Endothelial cell of umbilical vein (primary cell): ENCODE measurements around the gene PRLR. TPM values are rescaled to one million over a fixed set of nuclear protein-coding genes. Genes with fewer than 3 reads are reported as not detected.

Source experiments
- BruUV-seq: library from RNA; stranded (reverse); fragments of 400-500 nt; replicated peaks from 2 replicates; lab custom pipeline; 2021; lab: Mats Ljungman, UMichigan
- CTCF ChIA-PET: fragments of 300-600, 350-600 bp; sonication (Branson Sonifier 250); formaldehyde crosslinking; loops from one replicate; lab custom pipeline; 2021; ENCODE audit warnings: antibody characterized with exemption, inconsistent platforms; lab: Charles Lee
- POLR2A ChIA-PET: fragments of 300-600, 350-600 bp; sonication (Branson Sonifier 250); formaldehyde crosslinking; loops from one replicate; lab custom pipeline; 2021; ENCODE audit warnings: antibody characterized with exemption, inconsistent platforms; lab: Charles Lee
- DNase-seq: peaks from one replicate; pipeline ENCODE4 v3.0.0-alpha.2; 2011; ENCODE audit warnings: low read depth, low spot score
- FAIRE-seq: peaks from 2 replicates; lab custom pipeline; 2011; peaks lifted over from hg19 to GRCh38; lab: Jason Lieb, UNC
- H2AFZ ChIP-seq: 2 replicates; pipeline ENCODE4 v1.6.0; 2012; ENCODE audit warnings: low read depth, low read length, control low read depth, inconsistent platforms
- H3K27ac ChIP-seq: 2 replicates; pipeline ENCODE4 v1.5.1; 2011; ENCODE audit warnings: low read depth, mild to moderate bottlenecking, control low read depth, low read length, moderate library complexity; ENCODE audit not compliant: insufficient read depth
- H3K27me3 ChIP-seq, 2 experiments: 2 replicates each; pipeline versions ENCODE4 v1.6.0 to v1.6.1; 2011; ENCODE audit warnings: low read length in 2 of 2, mixed read lengths in 1 of 2; ENCODE audit not compliant: control insufficient read depth in 2 of 2, insufficient read depth in 2 of 2
- H3K36me3 ChIP-seq, 2 experiments: 2 replicates in 1 of 2; 3 replicates in 1 of 2; pipeline ENCODE4 v1.5.1; 2011; ENCODE audit warnings: low read length in 2 of 2, mild to moderate bottlenecking in 1 of 2, moderate library complexity in 1 of 2; ENCODE audit not compliant: control insufficient read depth in 2 of 2, insufficient read depth in 2 of 2; ENCODE audit errors: extremely low read depth in 1 of 2
- H3K4me1 ChIP-seq: 3 replicates; pipeline ENCODE4 v1.5.1; 2011; ENCODE audit warnings: mild to moderate bottlenecking, low read length; ENCODE audit not compliant: control insufficient read depth, insufficient read depth; ENCODE audit errors: extremely low read depth
- H3K4me2 ChIP-seq: 2 replicates; pipeline ENCODE4 v1.6.1; 2011; ENCODE audit warnings: low read length, control low read depth, mixed read lengths; ENCODE audit not compliant: insufficient read depth
- H3K4me3 ChIP-seq, 3 experiments: fragments of 200-600 bp in 1 of 3; sonication (generic), shearing (Covaris generic) in 1 of 3; replicated peaks in 1 of 3; 2 replicates each; pipeline ENCODE4 v1.5.1; 2011 to 2016; ENCODE audit warnings: control low read depth in 3 of 3, low read length in 3 of 3, mild to moderate bottlenecking in 2 of 3, inconsistent platforms in 1 of 3, low read depth in 1 of 3, moderate library complexity in 1 of 3; ENCODE audit not compliant: insufficient read depth in 1 of 3
- H3K79me2 ChIP-seq: 2 replicates; pipeline ENCODE4 v1.6.0; 2012; ENCODE audit warnings: low read length, inconsistent platforms; ENCODE audit not compliant: control insufficient read depth, insufficient read depth
- H3K9ac ChIP-seq: replicated peaks from 2 replicates; pipeline ENCODE3; 2011; ENCODE audit warnings: low read length, control low read depth; ENCODE audit not compliant: insufficient read depth; ENCODE audit errors: extremely low read depth
- H3K9me1 ChIP-seq: replicated peaks from 3 replicates; pipeline ENCODE4 v1.6.0; 2011; ENCODE audit warnings: mild to moderate bottlenecking, low read length; ENCODE audit not compliant: control insufficient read depth, insufficient read depth; ENCODE audit errors: extremely low read depth
- H3K9me3 ChIP-seq: replicated peaks from 2 replicates; pipeline ENCODE4 v1.5.1; 2012; ENCODE audit warnings: low read length, inconsistent platforms; ENCODE audit not compliant: control insufficient read depth, insufficient read depth
- H4K20me1 ChIP-seq: replicated peaks from 2 replicates; pipeline ENCODE3; 2011; ENCODE audit warnings: mild to moderate bottlenecking, low read length; ENCODE audit not compliant: control insufficient read depth, insufficient read depth; ENCODE audit errors: extremely low read depth
- EZH2 ChIP-seq: IDR thresholded peaks from 2 replicates; pipeline ENCODE4 v1.6.1; 2012; ENCODE audit warnings: borderline replicate concordance, low read depth, mild to moderate bottlenecking, moderate library complexity, low read length, inconsistent platforms; ENCODE audit not compliant: severe bottlenecking
- FOS ChIP-seq: IDR thresholded peaks from 2 replicates; pipeline ENCODE4 v1.6.1; 2011; ENCODE audit warnings: mild to moderate bottlenecking, low read length, moderate library complexity, borderline replicate concordance; ENCODE audit not compliant: insufficient read depth
- GATA2 ChIP-seq: IDR thresholded peaks from 2 replicates; pipeline ENCODE4 v1.7.0; 2011; ENCODE audit warnings: low read depth, mild to moderate bottlenecking, moderate library complexity, mixed read lengths, low read length; ENCODE audit not compliant: insufficient read length, insufficient read depth
- JUN ChIP-seq: IDR thresholded peaks from 2 replicates; pipeline ENCODE4 v1.6.1; 2011; ENCODE audit warnings: borderline replicate concordance, low read depth; ENCODE audit not compliant: insufficient read length, insufficient read depth
- MYC ChIP-seq: IDR thresholded peaks from one replicate; pipeline ENCODE4 v1.6.1; 2011; ENCODE audit warnings: mild to moderate bottlenecking, low read depth, low read length
- POLR2A ChIP-seq: IDR thresholded peaks from 2 replicates; pipeline ENCODE4 v1.6.1; 2012; ENCODE audit warnings: low read depth, mild to moderate bottlenecking, control low read depth, low read length
- POLR2AphosphoS5 ChIP-seq: IDR thresholded peaks from 2 replicates; pipeline ENCODE4 v1.6.1; 2012; ENCODE audit warnings: low read depth, mild to moderate bottlenecking, control low read depth, low read length, moderate library complexity; ENCODE audit not compliant: insufficient read depth
- dilution Hi-C: fragments of 300-500 bp; cut with MboI; formaldehyde crosslinking; loops from one replicate; pipeline ENCODE4 v1.15.0; 2019; ENCODE audit warnings: low sequenced_read_pairs; ENCODE audit not compliant: extremely low pct_ligation_motif_present
- intact Hi-C: fragments of 100-400 bp; cut with micrococcal nuclease; formaldehyde crosslinking; loops from one replicate; pipeline ENCODE4 v1.10.0; 2022
- polyA plus RNA-seq, 4 experiments: library from polyadenylated mRNA; depleted of rRNA in 3 of 4; stranded (reverse) in 3 of 4; unstranded in 1 of 4; fragments of >200 nt; gene quantifications; 2 replicates each; pipeline versions ENCODE4 v1.2.1 to v1.2.3, GENCODE V29; 2011 to 2012; ENCODE audit warnings: missing spikeins in 1 of 4
- total RNA-seq: library from RNA; stranded (reverse); gene quantifications from 2 replicates; pipeline ENCODE4 v1.2.3, GENCODE V29; 2021
- TF ChIP-seq, protein P1 (sequence below): IDR thresholded peaks from 2 replicates; pipeline ENCODE4 v1.6.1; 2011; ENCODE audit not compliant: insufficient read depth, insufficient read length
- TF ChIP-seq, protein P2 (sequence below), 2 donors: IDR thresholded peaks; 1 replicate in 1 of 2; 2 replicates in 1 of 2; pipeline ENCODE4 v1.5.1; 2011; ENCODE audit warnings: low read length in 2 of 2, mild to moderate bottlenecking in 2 of 2, moderate library complexity in 2 of 2, control low read depth in 1 of 2, inconsistent platforms in 1 of 2, low read depth in 1 of 2; ENCODE audit not compliant: insufficient read depth in 1 of 2; ENCODE audit errors: extremely low read depth in 1 of 2

PRLR gene
- total and polyA plus RNA-seq, 2 donors (not counting 3 experiments of a cell fraction or from before 2014, with no cell fraction given) = not detected

DNA sequence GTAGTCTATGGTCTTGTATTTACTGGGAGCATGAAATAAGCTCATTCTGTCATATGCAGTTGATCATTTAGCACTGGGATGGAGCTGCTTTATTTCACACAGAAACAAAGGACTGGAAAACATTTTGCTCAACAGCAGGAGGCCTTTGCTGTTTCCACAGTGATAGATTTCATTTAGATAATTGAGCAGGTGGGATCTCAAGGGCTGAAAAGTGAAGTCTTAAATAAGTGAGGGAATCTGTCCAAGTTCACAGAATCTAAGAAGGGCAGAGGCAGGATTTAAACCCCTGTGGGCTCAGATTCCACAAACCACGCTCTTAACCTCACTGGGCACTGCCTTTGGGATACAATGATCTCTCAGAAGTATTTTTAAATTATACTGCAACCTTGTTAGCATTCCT, 47.8 kb downstream of the PRLR start:
- Histone ChIP-seq H3K9me1 (no peaks in the 10 kb centered on the region), H3K4me1 (no peaks in the 10 kb centered on the region), H4K20me1 (no peaks in the 10 kb centered on the region), H3K4me2 (no peak overlapping the region), H3K9ac (no peak overlapping the region), H2AFZ (no peak overlapping the region), H3K27ac (no peak overlapping the region), H3K9me3 (no peaks in the 10 kb centered on the region), H3K27me3 (no peaks in the 10 kb centered on the region), H3K36me3 (no peaks in the 10 kb centered on the region), H3K79me2 (no peaks in the 10 kb centered on the region), H3K4me3 (no peak overlapping the region)
- no peak for TF ChIP-seq JUN
- TF ChIP-seq POLR2A = no peak
- no peak for TF ChIP-seq POLR2AphosphoS5
- TF ChIP-seq FOS = no peak
- TF ChIP-seq, protein P1, sequence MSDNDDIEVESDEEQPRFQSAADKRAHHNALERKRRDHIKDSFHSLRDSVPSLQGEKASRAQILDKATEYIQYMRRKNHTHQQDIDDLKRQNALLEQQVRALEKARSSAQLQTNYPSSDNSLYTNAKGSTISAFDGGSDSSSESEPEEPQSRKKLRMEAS = no peak
- TF ChIP-seq GATA2 = no peak
- TF ChIP-seq MYC = no peak
- TF ChIP-seq, protein P2, sequence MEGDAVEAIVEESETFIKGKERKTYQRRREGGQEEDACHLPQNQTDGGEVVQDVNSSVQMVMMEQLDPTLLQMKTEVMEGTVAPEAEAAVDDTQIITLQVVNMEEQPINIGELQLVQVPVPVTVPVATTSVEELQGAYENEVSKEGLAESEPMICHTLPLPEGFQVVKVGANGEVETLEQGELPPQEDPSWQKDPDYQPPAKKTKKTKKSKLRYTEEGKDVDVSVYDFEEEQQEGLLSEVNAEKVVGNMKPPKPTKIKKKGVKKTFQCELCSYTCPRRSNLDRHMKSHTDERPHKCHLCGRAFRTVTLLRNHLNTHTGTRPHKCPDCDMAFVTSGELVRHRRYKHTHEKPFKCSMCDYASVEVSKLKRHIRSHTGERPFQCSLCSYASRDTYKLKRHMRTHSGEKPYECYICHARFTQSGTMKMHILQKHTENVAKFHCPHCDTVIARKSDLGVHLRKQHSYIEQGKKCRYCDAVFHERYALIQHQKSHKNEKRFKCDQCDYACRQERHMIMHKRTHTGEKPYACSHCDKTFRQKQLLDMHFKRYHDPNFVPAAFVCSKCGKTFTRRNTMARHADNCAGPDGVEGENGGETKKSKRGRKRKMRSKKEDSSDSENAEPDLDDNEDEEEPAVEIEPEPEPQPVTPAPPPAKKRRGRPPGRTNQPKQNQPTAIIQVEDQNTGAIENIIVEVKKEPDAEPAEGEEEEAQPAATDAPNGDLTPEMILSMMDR (IDR thresholded peaks at IDR 0.05; ENCODE audit: extremely low read depth in 1 of 2, insufficient read depth in 1 of 2, low read depth in 1 of 2, low read length in 2 of 2) = no peak
- TF ChIP-seq EZH2 = no peak
- ChIA-PET POLR2A (no interaction called here), CTCF (interaction anchor here (1.0 kb wide), 1 partner anchor 12 kb away, joined by 3 read pairs; no protein-coding TSS in a partner anchor)
- DNase-seq (no peak), FAIRE-seq (no peak)
- dilution Hi-C loops = no loop called here
- no TSS peak for BruUV-seq
- intact Hi-C loops = no loop called here
